Retinal pigment epithelial cell (primary cell): Measurements from ENCODE around the gene ZNF385C.

Experiments
- DNase-seq: peaks from one replicate; pipeline ENCODE4 v3.0.0-alpha.2; 2010; ENCODE audit warnings: low read depth
- H3K4me3 ChIP-seq: 2 replicates; pipeline ENCODE4 v1.5.1; 2011; ENCODE audit warnings: mild to moderate bottlenecking, low read length, control low read depth, moderate library complexity
- TF ChIP-seq, protein P1 (sequence below): conservative IDR thresholded peaks from 2 replicates; pipeline ENCODE4 v1.5.1; 2011; ENCODE audit warnings: low read depth, low read length, control low read depth, inconsistent platforms

The ZNF385C gene

GRCh38 chr17:42071810-42072209 lies 26.5 kb downstream of the ZNF385C start:
- no peak for DNase-seq

DNA sequence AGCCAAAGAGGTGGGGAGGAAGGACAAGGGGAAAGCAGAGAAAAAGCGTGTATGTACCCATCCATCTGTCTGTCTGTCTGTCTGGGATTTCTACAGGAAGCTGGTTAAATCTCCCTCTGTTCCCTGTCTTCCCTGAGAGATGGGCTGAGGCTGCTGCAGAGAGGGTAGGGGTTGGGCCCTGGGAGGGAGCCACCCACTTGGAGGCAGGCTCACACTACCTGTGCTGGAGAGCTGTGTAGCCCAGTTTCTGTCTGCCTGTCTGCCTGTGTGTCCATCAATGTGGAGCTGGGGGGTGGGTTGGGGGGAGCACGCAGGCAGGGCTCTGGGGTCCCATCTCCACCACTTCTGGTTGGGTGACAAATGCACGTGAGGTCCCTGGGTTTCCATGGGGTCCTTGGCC lies 29.3 kb downstream of the ZNF385C start:
- TF ChIP-seq, protein P1, sequence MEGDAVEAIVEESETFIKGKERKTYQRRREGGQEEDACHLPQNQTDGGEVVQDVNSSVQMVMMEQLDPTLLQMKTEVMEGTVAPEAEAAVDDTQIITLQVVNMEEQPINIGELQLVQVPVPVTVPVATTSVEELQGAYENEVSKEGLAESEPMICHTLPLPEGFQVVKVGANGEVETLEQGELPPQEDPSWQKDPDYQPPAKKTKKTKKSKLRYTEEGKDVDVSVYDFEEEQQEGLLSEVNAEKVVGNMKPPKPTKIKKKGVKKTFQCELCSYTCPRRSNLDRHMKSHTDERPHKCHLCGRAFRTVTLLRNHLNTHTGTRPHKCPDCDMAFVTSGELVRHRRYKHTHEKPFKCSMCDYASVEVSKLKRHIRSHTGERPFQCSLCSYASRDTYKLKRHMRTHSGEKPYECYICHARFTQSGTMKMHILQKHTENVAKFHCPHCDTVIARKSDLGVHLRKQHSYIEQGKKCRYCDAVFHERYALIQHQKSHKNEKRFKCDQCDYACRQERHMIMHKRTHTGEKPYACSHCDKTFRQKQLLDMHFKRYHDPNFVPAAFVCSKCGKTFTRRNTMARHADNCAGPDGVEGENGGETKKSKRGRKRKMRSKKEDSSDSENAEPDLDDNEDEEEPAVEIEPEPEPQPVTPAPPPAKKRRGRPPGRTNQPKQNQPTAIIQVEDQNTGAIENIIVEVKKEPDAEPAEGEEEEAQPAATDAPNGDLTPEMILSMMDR = no peak
- no peak for DNase-seq

More at GRCh38 chr17:42071810-42072209, 26.5 kb downstream of the ZNF385C start:
- TF ChIP-seq, protein P1 = no peak
- H3K4me3 ChIP-seq = peak overlapping the region; percentile 32

GRCh38 chr17:42067371-42068091 lies 30.7 kb downstream of the ZNF385C start:
- H3K4me3 ChIP-seq = no peak overlapping the region
- TF ChIP-seq, protein P1 = peak; percentile 97
- DNase-seq = no peak

More for the DNA sequence above, 29.3 kb downstream of the ZNF385C start:
- no peak overlapping the region for H3K4me3 ChIP-seq

DNA sequence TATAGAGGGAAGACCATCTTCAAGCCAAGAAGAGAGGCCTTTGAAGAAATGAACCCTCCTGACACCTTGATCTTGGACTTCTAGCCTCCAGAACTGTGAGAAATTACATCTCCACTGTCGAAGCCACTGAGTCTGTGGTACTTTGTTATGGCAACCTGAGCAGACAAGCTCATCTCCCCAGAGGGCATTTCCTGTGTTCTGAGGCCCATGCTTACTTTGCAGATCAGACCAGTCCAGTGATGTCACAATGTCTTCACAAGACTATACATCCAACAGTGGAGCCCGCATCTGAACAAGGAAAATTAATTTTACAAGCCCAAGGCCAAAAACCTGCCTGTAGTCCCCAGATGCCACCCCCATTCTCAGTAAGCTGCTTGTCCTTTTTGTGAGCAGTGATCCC lies 33.1 kb downstream of the ZNF385C start:
- no peak overlapping the region for H3K4me3 ChIP-seq
- DNase-seq = no peak
- TF ChIP-seq, protein P1 = no peak

DNA sequence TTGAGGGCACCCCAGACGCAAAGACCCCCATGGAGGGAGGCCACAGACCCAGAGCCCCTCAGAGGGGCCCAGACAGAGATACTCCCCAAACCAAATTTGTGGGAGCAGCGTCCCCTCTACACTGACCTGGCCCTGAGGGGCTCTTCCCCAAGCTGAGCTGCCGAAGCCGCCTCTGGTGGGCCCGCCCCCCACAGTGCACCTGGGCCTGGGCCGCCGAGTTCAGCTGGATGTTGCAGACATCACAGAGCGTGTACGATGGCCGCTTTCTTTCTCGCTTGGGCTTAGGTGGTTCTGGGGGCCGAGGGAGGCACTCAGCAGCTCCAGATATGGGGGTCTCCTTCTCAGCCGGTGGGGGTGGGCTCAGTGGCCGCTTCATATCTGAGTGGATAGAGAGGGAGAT lies 35.6 kb downstream of the ZNF385C start:
- no peak for DNase-seq
- H3K4me3 ChIP-seq = no peak overlapping the region
- TF ChIP-seq, protein P1 = no peak

DNA sequence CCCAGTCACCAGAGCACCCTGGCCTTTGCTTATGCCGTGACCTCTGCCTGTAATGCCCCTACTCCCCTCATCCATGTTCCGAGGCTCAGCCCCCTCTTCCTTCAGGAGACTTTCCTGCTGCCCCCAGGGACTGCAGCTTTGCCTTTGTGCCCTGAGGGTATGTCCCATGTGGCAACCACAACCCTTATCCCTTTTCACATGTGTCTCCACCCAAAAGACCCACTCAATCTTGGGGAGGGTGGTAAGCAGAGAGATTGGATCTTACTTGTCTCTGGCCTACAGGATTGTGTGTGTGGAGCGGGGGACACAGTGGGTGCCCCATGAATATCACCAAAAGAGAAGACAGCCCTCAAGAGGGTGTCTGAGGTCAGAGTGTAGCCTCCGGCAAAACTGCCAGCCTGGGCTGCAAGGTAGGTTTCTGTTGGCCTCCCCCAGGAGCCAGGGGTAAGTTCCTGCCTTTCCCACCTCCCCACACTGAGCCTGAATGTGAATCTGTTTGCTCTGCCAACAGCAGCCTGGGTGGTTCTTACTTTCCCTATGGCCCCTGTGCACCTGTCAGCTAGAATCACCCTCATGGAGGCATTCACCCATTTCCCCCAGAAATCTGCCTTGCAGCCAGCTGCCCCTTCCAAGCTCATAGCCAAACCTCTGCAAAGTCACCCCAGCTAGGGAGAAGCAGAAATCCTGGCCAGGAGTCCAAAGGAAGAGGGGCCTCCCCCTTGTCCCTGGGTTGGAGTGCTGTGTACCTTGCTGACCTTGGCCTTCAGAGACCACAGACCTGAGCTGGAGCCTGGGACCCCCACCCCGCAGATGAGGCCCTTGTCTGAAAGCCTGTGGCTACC lies 36.4 kb downstream of the ZNF385C start:
- TF ChIP-seq, protein P1 = no peak
- no peak overlapping the region for H3K4me3 ChIP-seq
- peak; percentile 53 for DNase-seq
